GM23338 (cell line): Measurements from ENCODE around the gene TNFRSF6B. TPM values are rescaled to one million over a fixed set of nuclear protein-coding genes. Genes with fewer than 3 reads are reported as not detected.

ENCODE experiments used
- ATAC-seq: fragments of 200-7000 bp; cut with Tn5 transposase; 3 replicates; pipeline ENCODE4 v1.9.1; 2020
- DNase-seq: peaks from one replicate; pipeline ENCODE4 v3.0.0-alpha.2; 2015; ENCODE audit warnings: low spot score
- H2AFZ ChIP-seq: fragments of 200-600 bp; sonication (generic); 2 replicates; pipeline ENCODE4 v1.8.0; 2016; ENCODE audit warnings: antibody characterized with exemption, mild to moderate bottlenecking, moderate library complexity
- H3F3A ChIP-seq: fragments of 200-600 bp; sonication (generic); replicated peaks from 2 replicates; pipeline ENCODE4 v1.8.0; 2017; ENCODE audit warnings: antibody characterized with exemption, mixed run types, low read depth
- H3K27ac ChIP-seq: fragments of 200-600 bp; sonication (generic); 2 replicates; pipeline ENCODE4 v1.6.1; 2016; ENCODE audit warnings: low read depth
- H3K27me3 ChIP-seq: fragments of 200-600 bp; sonication (generic); 2 replicates; pipeline ENCODE4 v1.8.0; 2016; ENCODE audit warnings: mild to moderate bottlenecking, mixed run types, moderate library complexity; ENCODE audit not compliant: insufficient read depth
- H3K36me3 ChIP-seq: fragments of 200-600 bp; sonication (generic); 2 replicates; pipeline ENCODE4 v1.8.0; 2016; ENCODE audit warnings: mild to moderate bottlenecking; ENCODE audit not compliant: insufficient read depth
- H3K4me1 ChIP-seq: fragments of 200-600 bp; sonication (generic); 2 replicates; pipeline ENCODE4 v1.8.0; 2016; ENCODE audit warnings: mild to moderate bottlenecking, moderate library complexity; ENCODE audit not compliant: insufficient read depth
- H3K4me2 ChIP-seq: fragments of 200-600 bp; sonication (generic); 2 replicates; pipeline ENCODE4 v1.7.1; 2017; ENCODE audit warnings: mixed run types
- H3K4me3 ChIP-seq: fragments of 200-600 bp; sonication (generic); 2 replicates; pipeline ENCODE4 v1.6.1; 2016; ENCODE audit warnings: mixed run types
- H3K79me2 ChIP-seq: fragments of 200-600 bp; sonication (generic); replicated peaks from 2 replicates; pipeline ENCODE4 v1.8.0; 2017; ENCODE audit warnings: mild to moderate bottlenecking; ENCODE audit not compliant: insufficient read depth
- H3K9me2 ChIP-seq: fragments of 200-600 bp; sonication (generic); 2 replicates; pipeline ENCODE4 v1.8.0; 2017; ENCODE audit not compliant: insufficient read depth
- H4K20me1 ChIP-seq: fragments of 200-600 bp; sonication (generic); replicated peaks from 2 replicates; pipeline ENCODE4 v1.8.0; 2017; ENCODE audit warnings: mild to moderate bottlenecking; ENCODE audit not compliant: insufficient read depth
- H3K27ac Mint-ChIP-seq: 2 replicates; pipeline ENCODE4 v1.8.0; 2020; ENCODE audit warnings: inconsistent platforms, mild to moderate bottlenecking, moderate library complexity, mixed read lengths
- H3K27me3 Mint-ChIP-seq: 3 replicates; pipeline ENCODE4 v1.8.0; 2022; ENCODE audit warnings: low read depth, mild to moderate bottlenecking, moderate library complexity, mixed read lengths, inconsistent platforms; ENCODE audit not compliant: insufficient read depth, poor library complexity
- H3K36me3 Mint-ChIP-seq: 3 replicates; pipeline ENCODE4 v1.8.0; 2021; ENCODE audit warnings: low read depth, mild to moderate bottlenecking, inconsistent platforms, moderate library complexity, mixed read lengths
- H3K4me1 Mint-ChIP-seq: 3 replicates; pipeline ENCODE4 v1.8.0; 2020; ENCODE audit warnings: mild to moderate bottlenecking, inconsistent platforms, mixed read lengths
- H3K4me3 Mint-ChIP-seq: 3 replicates; pipeline ENCODE4 v1.8.0; 2021; ENCODE audit warnings: moderate library complexity, mild to moderate bottlenecking, inconsistent platforms, mixed read lengths
- H3K9me3 Mint-ChIP-seq: 3 replicates; pipeline ENCODE4 v1.8.0; 2020; ENCODE audit warnings: moderate library complexity, mild to moderate bottlenecking, inconsistent platforms, mixed read lengths
- CREB1 ChIP-seq: fragments of 250-450 bp; sonication (Bioruptor Pico); IDR thresholded peaks from 2 replicates; pipeline ENCODE4 v1.5.0; 2020; ENCODE audit warnings: low read depth, mild to moderate bottlenecking, moderate library complexity
- EZH2 ChIP-seq: fragments of 200-600 bp; sonication (generic); IDR thresholded peaks from one replicate; pipeline ENCODE4 v1.8.0; 2017; ENCODE audit warnings: antibody characterized with exemption, mild to moderate bottlenecking, low read depth; ENCODE audit not compliant: unreplicated experiment
- JUNB ChIP-seq: IDR thresholded peaks from one replicate; pipeline ENCODE4 v1.6.1; 2016; ENCODE audit warnings: antibody characterized with exemption; ENCODE audit not compliant: unreplicated experiment
- STAT1 ChIP-seq: IDR thresholded peaks from one replicate; pipeline ENCODE4 v1.6.1; 2016; ENCODE audit warnings: antibody characterized with exemption; ENCODE audit not compliant: unreplicated experiment
- ZNF114 ChIP-seq: fragments of 250-450 bp; sonication (Bioruptor Pico); IDR thresholded peaks from 2 replicates; pipeline ENCODE4 v1.5.0; 2020; ENCODE audit warnings: mild to moderate bottlenecking, moderate library complexity
- ZNF331 ChIP-seq: fragments of 250-450 bp; sonication (Bioruptor Pico); IDR thresholded peaks from 2 replicates; pipeline ENCODE4 v1.5.0; 2020; ENCODE audit warnings: low read depth, mild to moderate bottlenecking, moderate library complexity
- polyA plus RNA-seq: library from polyadenylated mRNA; unstranded; fragments of >200 nt; fragmentation: Nextera tagmentation; extraction: Ambion mirVana; gene quantifications from 2 replicates; pipeline ENCODE4 v1.2.1, GENCODE V29; 2016
- total RNA-seq: library from RNA; depleted of rRNA; stranded (reverse); fragments of >200 nt; shearing (Covaris generic); gene quantifications from 2 replicates; pipeline ENCODE4 v1.2.3, GENCODE V29; 2014
- TF ChIP-seq, protein P1 (sequence below): IDR thresholded peaks from 2 replicates; pipeline ENCODE4 v1.6.1; 2016; ENCODE audit warnings: antibody characterized with exemption
- TF ChIP-seq, protein P2 (sequence below), 2 experiments: fragments of 200-600 bp in 1 of 2; sonication (generic) in 1 of 2; conservative IDR thresholded peaks; 2 replicates each; pipeline versions ENCODE4 v1.5.1 to v1.6.1; 2016 to 2017; ENCODE audit warnings: antibody characterized with exemption in 2 of 2, low read depth in 2 of 2, mild to moderate bottlenecking in 2 of 2, moderate library complexity in 1 of 2

The TNFRSF6B gene
- total and polyA plus RNA-seq, 2 experiments from 2014 or later: 0.28 TPM; not detected in 1

DNA sequence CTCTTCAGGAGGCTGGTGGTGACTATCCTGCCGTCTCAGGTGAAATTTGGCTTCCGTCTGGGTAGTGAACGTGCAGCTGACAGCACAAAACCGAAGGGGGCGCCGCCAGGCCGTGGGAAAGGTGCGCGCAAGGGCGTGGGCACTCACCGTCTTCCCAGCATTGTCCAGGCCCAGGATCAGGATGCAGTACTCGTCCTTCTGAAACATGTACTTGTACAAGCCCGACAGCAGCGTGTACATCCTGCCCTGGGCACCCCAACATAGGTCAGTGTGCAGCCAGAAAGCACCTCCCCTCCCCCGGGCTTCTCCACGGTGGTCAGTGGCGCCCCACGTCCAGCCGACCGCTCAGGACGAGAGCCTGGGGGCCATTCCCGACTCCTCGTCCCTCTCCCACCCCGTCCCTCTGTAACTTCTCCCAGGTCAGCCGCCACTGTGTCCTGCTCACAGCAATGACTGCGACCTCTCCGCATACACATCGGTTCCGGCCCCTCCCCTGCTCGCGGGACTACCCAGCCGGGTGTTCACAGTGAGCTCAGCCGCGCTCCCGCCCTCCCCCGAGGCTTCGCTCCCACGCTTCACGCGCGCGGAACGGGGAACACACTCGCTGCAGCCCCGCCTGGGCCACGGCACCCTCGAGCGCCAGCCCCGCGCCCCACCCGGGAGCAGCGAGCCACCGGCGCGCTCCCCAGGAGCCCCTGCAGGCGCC is 10.6 kb downstream of the TNFRSF6B start:
- peaks cover 11% of the 10 kb centered on the region; the same call in 1 of the 2 replicates for H3F3A ChIP-seq
- Mint-ChIP-seq H3K27me3 (peaks cover 12% of the 10 kb centered on the region), H3K9me3 (no peaks in the 10 kb centered on the region), H3K4me1 (peaks cover 10% of the 10 kb centered on the region), H3K36me3 (peaks cover 42% of the 10 kb centered on the region), H3K27ac (no peak overlapping the region), H3K4me3 (peak overlapping the region; percentile 88)
- H2AFZ ChIP-seq: no peak overlapping the region
- H3K4me1 ChIP-seq: no peaks in the 10 kb centered on the region; the same call in 1 of the 2 replicates
- H3K4me3 ChIP-seq: peak overlapping the region; percentile 85
- peaks cover 14% of the 10 kb centered on the region for H4K20me1 ChIP-seq
- H3K36me3 ChIP-seq: no peaks in the 10 kb centered on the region
- H3K27me3 ChIP-seq: no peaks in the 10 kb centered on the region
- peak; percentile 35 for ATAC-seq
- H3K79me2 ChIP-seq: peaks cover 43% of the 10 kb centered on the region
- no peak for TF ChIP-seq ZNF331 (CRISPR knock-in tag)
- TF ChIP-seq, protein P1, sequence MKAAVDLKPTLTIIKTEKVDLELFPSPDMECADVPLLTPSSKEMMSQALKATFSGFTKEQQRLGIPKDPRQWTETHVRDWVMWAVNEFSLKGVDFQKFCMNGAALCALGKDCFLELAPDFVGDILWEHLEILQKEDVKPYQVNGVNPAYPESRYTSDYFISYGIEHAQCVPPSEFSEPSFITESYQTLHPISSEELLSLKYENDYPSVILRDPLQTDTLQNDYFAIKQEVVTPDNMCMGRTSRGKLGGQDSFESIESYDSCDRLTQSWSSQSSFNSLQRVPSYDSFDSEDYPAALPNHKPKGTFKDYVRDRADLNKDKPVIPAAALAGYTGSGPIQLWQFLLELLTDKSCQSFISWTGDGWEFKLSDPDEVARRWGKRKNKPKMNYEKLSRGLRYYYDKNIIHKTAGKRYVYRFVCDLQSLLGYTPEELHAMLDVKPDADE: no peak
- TF ChIP-seq, protein P2, sequence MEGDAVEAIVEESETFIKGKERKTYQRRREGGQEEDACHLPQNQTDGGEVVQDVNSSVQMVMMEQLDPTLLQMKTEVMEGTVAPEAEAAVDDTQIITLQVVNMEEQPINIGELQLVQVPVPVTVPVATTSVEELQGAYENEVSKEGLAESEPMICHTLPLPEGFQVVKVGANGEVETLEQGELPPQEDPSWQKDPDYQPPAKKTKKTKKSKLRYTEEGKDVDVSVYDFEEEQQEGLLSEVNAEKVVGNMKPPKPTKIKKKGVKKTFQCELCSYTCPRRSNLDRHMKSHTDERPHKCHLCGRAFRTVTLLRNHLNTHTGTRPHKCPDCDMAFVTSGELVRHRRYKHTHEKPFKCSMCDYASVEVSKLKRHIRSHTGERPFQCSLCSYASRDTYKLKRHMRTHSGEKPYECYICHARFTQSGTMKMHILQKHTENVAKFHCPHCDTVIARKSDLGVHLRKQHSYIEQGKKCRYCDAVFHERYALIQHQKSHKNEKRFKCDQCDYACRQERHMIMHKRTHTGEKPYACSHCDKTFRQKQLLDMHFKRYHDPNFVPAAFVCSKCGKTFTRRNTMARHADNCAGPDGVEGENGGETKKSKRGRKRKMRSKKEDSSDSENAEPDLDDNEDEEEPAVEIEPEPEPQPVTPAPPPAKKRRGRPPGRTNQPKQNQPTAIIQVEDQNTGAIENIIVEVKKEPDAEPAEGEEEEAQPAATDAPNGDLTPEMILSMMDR (conservative IDR thresholded peaks at IDR 0.05; ENCODE audit: low read depth in 2 of 2): peak; percentile 44 to 72
- peak overlapping the region; percentile 93 for H3K4me2 ChIP-seq
- no peaks in the 10 kb centered on the region for H3K9me2 ChIP-seq
- peak; percentile 65 for DNase-seq
- H3K27ac ChIP-seq: no peak overlapping the region

DNA sequence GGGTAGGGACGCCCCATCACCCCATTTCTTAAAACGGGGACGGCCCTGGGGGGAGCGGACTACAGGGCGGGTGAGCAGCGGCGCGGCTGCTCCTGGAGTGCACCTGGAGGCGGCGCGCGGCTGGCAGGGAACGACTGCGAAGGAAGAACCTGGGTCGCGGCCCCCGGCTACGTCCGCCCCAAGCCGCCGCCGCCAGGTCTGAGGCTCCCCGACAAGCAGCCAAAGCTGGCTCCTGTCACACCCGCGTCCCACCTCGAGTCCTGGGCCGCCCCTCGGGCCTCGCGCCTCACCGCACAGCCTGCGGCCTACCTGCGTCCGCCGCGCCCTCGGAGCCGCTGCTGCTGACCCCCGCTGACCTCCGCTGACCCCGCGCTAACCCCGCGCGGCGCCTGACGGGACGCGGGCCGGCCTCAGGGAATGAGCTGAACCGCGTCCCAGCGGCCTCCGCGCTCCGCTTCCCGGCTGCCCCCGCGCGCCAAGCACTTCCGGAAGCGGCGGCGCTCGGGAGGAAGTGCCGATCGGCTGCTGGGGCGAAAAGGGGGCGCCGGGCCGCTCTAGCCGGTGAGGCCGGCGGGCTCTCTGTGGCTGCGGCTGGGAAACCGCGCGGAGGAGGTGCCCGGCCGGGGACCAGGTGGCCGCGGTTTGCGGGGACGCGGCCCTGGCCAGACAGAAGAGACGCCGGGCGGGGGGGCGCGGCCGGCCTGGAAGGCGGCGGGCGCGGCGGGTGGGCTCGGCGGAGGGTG is 11.3 kb downstream of the TNFRSF6B start, which contains the start of the genes ARFRP1 and ZGPAT:
TSS of gene ARFRP1 (minus strand) at position 419 of the 743 bp plus-strand sequence. CDS start 885 bp downstream, outside the sequence.
TSS of gene ZGPAT (plus strand) at position 482 of the 743 bp plus-strand sequence. CDS start 542 bp downstream, outside the sequence.
- peak; percentile 92 for ATAC-seq
- peak within 1 kb of the TSS; percentile 88 for H3K4me3 Mint-ChIP-seq
- H3K4me1 Mint-ChIP-seq: peaks cover 10% of the 10 kb centered on the region
- peak; percentile 96 for DNase-seq
- no peaks in the 10 kb centered on the region for H3K9me3 Mint-ChIP-seq
- H3K27me3 ChIP-seq: no peaks in the 10 kb centered on the region
- H4K20me1 ChIP-seq: peaks cover 14% of the 10 kb centered on the region
- peaks cover 12% of the 10 kb centered on the region for H3K27me3 Mint-ChIP-seq
- no peak within 1 kb of the TSS for H3K27ac ChIP-seq
- no peak within 1 kb of the TSS for H3K27ac Mint-ChIP-seq
- peaks cover 50% of the 10 kb centered on the region for H3K79me2 ChIP-seq
- H3K4me2 ChIP-seq: peak within 1 kb of the TSS; percentile 93
- no peaks in the 10 kb centered on the region; the same call in 1 of the 2 replicates for H3K4me1 ChIP-seq
- H3F3A ChIP-seq: peaks cover 11% of the 10 kb centered on the region; the same call in 1 of the 2 replicates
- no peaks in the 10 kb centered on the region for H3K9me2 ChIP-seq
- peak within 1 kb of the TSS; percentile 85 for H3K4me3 ChIP-seq
- no peaks in the 10 kb centered on the region; the same call in 1 of the 2 replicates for H3K36me3 ChIP-seq
- no peak within 1 kb of the TSS for H2AFZ ChIP-seq
- H3K36me3 Mint-ChIP-seq: peaks cover 49% of the 10 kb centered on the region
- TF ChIP-seq ZNF331 (CRISPR knock-in tag): no peak
- peak; percentile 69 for TF ChIP-seq CREB1
- TF ChIP-seq STAT1: no peak
- no peak for TF ChIP-seq ZNF114 (CRISPR knock-in tag)
- TF ChIP-seq EZH2: no peak
- no peak for TF ChIP-seq JUNB
- TF ChIP-seq, protein P1: peak; percentile 93
